Hepatocyte (in vitro differentiated cells): ENCODE results near the gene SMPD2. TPM values are rescaled to one million over a fixed set of nuclear protein-coding genes. Genes with fewer than 3 reads are reported as not detected.

Experiments
- DNase-seq: peaks from one replicate; pipeline ENCODE4 v3.0.0-alpha.2; 2016; ENCODE audit warnings: low spot score
- H2AFZ ChIP-seq: fragments of 200-600 bp; sonication (generic); 2 replicates; pipeline ENCODE4 v1.6.0; 2016; ENCODE audit warnings: antibody characterized with exemption, mild to moderate bottlenecking
- H3K27ac ChIP-seq: fragments of 200-600 bp; sonication (generic); 2 replicates; pipeline ENCODE4 v1.5.1; 2016; ENCODE audit warnings: mild to moderate bottlenecking
- H3K27me3 ChIP-seq: fragments of 200-600 bp; sonication (generic); 2 replicates; pipeline ENCODE4 v1.6.1; 2016
- H3K36me3 ChIP-seq: fragments of 200-600 bp; sonication (generic); replicated peaks from 2 replicates; pipeline ENCODE4 v1.5.1; 2016; ENCODE audit warnings: low read depth; ENCODE audit not compliant: insufficient read depth
- H3K4me1 ChIP-seq: fragments of 200-600 bp; sonication (generic); 2 replicates; pipeline ENCODE4 v1.5.1; 2016; ENCODE audit warnings: mild to moderate bottlenecking, moderate library complexity; ENCODE audit not compliant: insufficient read depth
- H3K4me2 ChIP-seq: fragments of 200-600 bp; sonication (generic); 2 replicates; pipeline ENCODE4 v1.6.0; 2016
- H3K4me3 ChIP-seq: fragments of 200-600 bp; sonication (generic); 2 replicates; pipeline ENCODE4 v1.5.1; 2016; ENCODE audit warnings: mild to moderate bottlenecking
- H3K79me2 ChIP-seq: fragments of 200-600 bp; sonication (generic); 2 replicates; pipeline ENCODE4 v1.6.0; 2017; ENCODE audit warnings: mild to moderate bottlenecking
- H3K9me2 ChIP-seq: fragments of 200-600 bp; sonication (generic); replicated peaks from 2 replicates; pipeline ENCODE4 v1.6.0; 2017; ENCODE audit warnings: mild to moderate bottlenecking; ENCODE audit not compliant: insufficient read depth
- H3K9me3 ChIP-seq: fragments of 200-600 bp; sonication (generic); 2 replicates; pipeline ENCODE4 v1.5.1; 2016; ENCODE audit warnings: low read depth, mild to moderate bottlenecking
- H4K20me1 ChIP-seq: fragments of 200-600 bp; sonication (generic); 2 replicates; pipeline ENCODE4 v1.6.0; 2016; ENCODE audit warnings: mild to moderate bottlenecking; ENCODE audit not compliant: insufficient read depth, poor library complexity, severe bottlenecking
- CTCF ChIP-seq: fragments of 200-600 bp; sonication (generic); IDR thresholded peaks from 2 replicates; pipeline ENCODE4 v1.5.1; 2016; ENCODE audit warnings: antibody characterized with exemption, mild to moderate bottlenecking; ENCODE audit not compliant: poor library complexity
- EZH2 ChIP-seq: fragments of 200-600 bp; sonication (generic); IDR thresholded peaks from 2 replicates; pipeline ENCODE4 v1.6.1; 2016; ENCODE audit warnings: antibody characterized with exemption, mild to moderate bottlenecking, borderline replicate concordance
- EZH2phosphoT487 ChIP-seq: fragments of 200-600 bp; sonication (generic); IDR thresholded peaks from one replicate; pipeline ENCODE4 v1.6.1; 2018; ENCODE audit warnings: antibody characterized with exemption, mild to moderate bottlenecking, low read depth, moderate library complexity; ENCODE audit not compliant: unreplicated experiment, severe bottlenecking
- WGBS: methylation state at CpG from one replicate; pipeline ENCODE4 v1.1.6; 2016; ENCODE audit warnings: low lambda C conversion rate; ENCODE audit errors: missing lambda C conversion rate; 5-methylcytosine and 5-hydroxymethylcytosine counted together
- polyA plus RNA-seq: library from polyadenylated mRNA; unstranded; fragments of >200 nt; fragmentation: Nextera tagmentation; extraction: Ambion mirVana; gene quantifications from 2 replicates; pipeline ENCODE4 v1.2.1, GENCODE V29; 2016
- total RNA-seq: library from RNA; depleted of rRNA; stranded (reverse); fragments of >200 nt; gene quantifications from 2 replicates; pipeline ENCODE4 v1.2.3, GENCODE V29; 2014

SMPD2 gene
- total and polyA plus RNA-seq, 2 experiments from 2014 or later: 9.3 to 19.2 TPM

- DNase-seq: no peak
- H3K4me3 ChIP-seq: no peak overlapping the region
These were observed 6.1 kb upstream of the SMPD2 start for GRCh38 chr6:109434456-109434855.

GRCh38 chr6:109436041-109436440 is 4.5 kb upstream of the SMPD2 start:
- Histone ChIP-seq H3K4me1 (no peaks in the 10 kb centered on the region), H2AFZ (no peak overlapping the region), H3K9me3 (no peaks in the 10 kb centered on the region), H3K79me2 (no peaks in the 10 kb centered on the region), H3K9me2 (no peaks in the 10 kb centered on the region), H3K27me3 (no peaks in the 10 kb centered on the region), H3K4me2 (no peak overlapping the region), H3K27ac (no peak overlapping the region), H3K4me3 (no peak overlapping the region), H3K36me3 (no peaks in the 10 kb centered on the region), H4K20me1 (no peaks in the 10 kb centered on the region)
- TF ChIP-seq CTCF: no peak
- TF ChIP-seq EZH2: no peak
- no peak for TF ChIP-seq EZH2phosphoT487
- no peak for DNase-seq
- WGBS: 98% methylated on average over 5 of the region's 5 CpGs

More at GRCh38 chr6:109434456-109434855, 6.1 kb upstream of the SMPD2 start:
- H3K27me3 ChIP-seq: no peaks in the 10 kb centered on the region
- no peaks in the 10 kb centered on the region for H3K36me3 ChIP-seq
- no peaks in the 10 kb centered on the region for H4K20me1 ChIP-seq
- H3K4me1 ChIP-seq: no peaks in the 10 kb centered on the region
- no peak overlapping the region for H2AFZ ChIP-seq
- TF ChIP-seq EZH2: no peak
- TF ChIP-seq EZH2phosphoT487: no peak
- no peak for TF ChIP-seq CTCF
- no peak overlapping the region for H3K4me2 ChIP-seq
- no peaks in the 10 kb centered on the region for H3K9me3 ChIP-seq
- no peaks in the 10 kb centered on the region for H3K9me2 ChIP-seq
- WGBS: 75% methylated on average over 2 of the region's 2 CpGs
- H3K79me2 ChIP-seq: no peaks in the 10 kb centered on the region
- H3K27ac ChIP-seq: no peak overlapping the region

- peak overlapping the region; percentile 89 for H3K4me3 ChIP-seq
- peaks cover 8% of the 10 kb centered on the region for H3K4me1 ChIP-seq
- no peaks in the 10 kb centered on the region for H3K9me3 ChIP-seq
- H3K27ac ChIP-seq: peak overlapping the region; percentile 94
- H3K36me3 ChIP-seq: no peaks in the 10 kb centered on the region
- TF ChIP-seq EZH2phosphoT487 (no peak), EZH2 (no peak), CTCF (peak; percentile 32)
- peak overlapping the region; percentile 89 for H3K4me2 ChIP-seq
- peaks cover 9% of the 10 kb centered on the region for H3K79me2 ChIP-seq
- no peaks in the 10 kb centered on the region for H4K20me1 ChIP-seq
- no peaks in the 10 kb centered on the region for H3K27me3 ChIP-seq
- WGBS: 4% methylated on average over 28 of the region's 31 CpGs
- peak; percentile 84 for DNase-seq
- H2AFZ ChIP-seq: peak overlapping the region; percentile 96
- no peaks in the 10 kb centered on the region for H3K9me2 ChIP-seq
These were observed 719 bp downstream of the SMPD2 start for GRCh38 chr6:109441069-109441816.
